NCI-H146 (cell line): ENCODE results near the gene EFHC2.

Experiments used
- DNase-seq: peaks from one replicate; lab custom pipeline; 2025; lab: John Stamatoyannopoulos, UW

The EFHC2 gene

DNA sequence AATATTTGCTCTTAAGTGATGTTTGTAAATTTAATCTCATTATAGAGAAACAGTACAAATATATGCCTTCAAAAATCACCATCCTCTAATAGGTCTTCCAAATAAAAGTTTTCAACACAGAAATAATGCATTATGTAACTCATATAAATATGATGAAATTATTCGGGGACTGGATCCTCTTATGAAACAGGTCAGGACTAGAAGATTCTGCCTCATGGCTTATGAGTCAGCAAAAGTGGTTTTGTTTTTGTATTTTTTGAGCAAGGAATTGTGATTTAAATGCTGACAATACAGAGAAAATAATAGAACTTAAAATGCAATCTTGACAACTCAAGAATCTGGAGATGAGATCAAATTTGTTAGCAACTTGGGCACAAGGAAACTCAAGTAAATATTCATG, 190.6 kb downstream of the EFHC2 start:
- DNase-seq = no peak

DNA sequence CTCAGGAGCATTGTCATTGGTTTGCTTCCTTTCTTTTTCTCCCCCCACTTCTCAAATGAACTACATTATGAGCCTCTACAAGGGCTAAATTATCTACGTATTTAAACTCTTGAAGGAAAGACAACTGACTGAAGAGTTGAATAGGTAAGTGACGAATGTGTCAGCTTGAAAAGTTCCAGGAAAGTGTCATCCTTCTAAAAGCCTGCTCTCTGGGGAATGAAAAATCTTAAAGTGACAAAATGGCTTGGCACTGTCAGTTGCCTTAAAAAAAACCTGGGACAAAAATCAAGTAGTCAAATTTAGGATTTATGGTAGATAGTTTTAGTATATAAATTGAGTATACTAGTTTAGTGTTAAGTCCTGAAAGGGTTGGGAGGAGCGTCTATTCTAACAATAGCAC, 196.3 kb downstream of the EFHC2 start:
- DNase-seq = no peak

DNA sequence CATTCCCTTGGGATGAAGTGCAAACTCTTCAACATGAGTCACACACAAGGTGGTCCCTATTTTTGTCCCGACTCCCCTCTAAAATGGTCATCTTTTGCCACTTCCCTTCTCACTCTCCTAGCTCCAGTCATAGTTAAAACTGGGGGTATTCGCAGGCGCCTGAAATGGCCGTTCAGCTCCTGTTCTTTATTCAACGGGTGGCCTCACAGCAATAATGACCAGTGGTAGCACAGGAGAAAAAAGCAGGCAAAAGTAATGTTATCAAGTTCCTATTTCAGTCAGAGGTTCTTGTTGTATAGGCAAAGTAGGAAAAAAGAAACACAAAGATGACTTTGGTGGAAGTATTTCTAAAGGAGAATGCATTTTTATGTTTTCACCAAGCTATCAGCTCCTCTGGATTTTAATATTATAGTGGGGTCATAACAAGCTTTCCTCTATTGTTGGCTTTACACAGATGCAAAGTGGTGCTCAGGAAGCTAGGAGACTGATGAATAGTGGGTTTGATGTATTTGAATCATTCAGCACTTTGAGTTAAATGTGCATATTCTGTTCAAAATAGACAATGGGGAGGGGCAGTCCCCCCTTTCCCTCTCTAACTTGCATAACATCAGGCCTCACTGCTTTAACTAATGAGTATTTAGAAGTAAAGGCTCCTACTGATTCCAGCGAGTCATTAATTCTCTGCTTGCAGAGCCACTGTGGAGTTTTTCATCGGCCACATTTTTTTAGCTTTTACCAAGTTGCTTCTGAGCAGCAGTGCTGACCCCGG, 199.1 kb downstream of the EFHC2 start:
- no peak for DNase-seq

DNA sequence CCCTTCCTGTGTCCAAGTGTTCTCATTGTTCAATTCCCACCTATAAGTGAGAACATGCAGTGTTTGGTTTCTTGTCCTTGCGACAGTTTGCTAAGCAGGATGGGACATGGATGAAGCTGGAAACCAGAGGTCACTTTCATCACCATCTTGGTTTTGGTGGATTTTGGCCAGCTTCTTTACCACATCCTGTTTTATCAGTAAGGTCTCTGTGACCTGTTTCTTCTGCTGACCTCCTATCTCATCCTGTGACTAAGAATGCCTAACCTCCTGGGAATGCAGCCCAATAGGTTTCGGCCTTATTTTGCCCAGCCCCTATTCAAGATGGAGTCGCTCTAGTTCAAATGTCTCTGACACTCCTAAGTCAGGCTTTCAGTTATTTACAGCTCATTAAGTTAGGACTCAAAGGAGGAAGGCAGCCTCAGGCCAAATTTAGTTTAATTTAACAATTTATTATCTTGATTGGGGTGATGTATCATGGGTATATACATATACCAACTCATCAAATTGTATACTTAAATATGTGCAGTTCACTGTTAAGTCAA, 200.3 kb downstream of the EFHC2 start:
- DNase-seq = no peak

DNA sequence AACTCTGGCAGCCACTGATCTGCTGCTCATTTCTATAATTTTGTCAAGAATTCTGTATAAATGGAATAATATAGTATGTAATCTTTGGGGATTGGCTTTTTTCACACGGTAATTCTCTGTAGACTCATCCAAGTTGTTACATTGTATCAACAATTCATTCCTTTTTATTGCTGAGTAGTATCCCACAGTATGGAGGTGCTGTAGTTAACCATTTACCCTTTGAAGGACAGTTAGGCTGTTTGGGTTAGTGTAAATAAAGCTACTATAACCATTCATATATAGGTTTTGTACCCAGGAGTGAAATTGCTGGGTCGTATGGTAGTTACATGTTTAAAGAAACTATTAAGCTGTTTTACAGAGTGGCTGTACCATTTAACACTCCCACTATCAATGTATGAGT, 213.3 kb downstream of the EFHC2 start:
- no peak for DNase-seq

DNA sequence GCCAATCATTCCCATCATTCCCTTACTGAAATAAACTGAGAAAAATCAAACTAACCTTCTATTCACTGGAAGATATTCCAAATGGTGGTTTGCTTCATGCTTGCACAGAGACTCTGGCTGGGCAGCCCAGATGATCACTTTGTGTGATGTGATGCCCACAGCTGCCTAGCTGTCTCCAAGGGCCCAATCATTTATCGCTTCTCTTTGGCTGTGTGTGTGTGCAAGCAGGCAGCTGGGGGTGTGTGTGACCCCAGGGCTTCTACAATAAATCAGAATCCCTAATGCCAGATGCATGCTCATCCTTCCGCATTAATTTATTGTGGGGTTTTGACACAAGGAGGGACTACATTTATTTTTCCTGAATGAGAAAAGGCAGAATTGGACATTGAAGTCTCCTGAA, 230.1 kb downstream of the EFHC2 start:
- DNase-seq = no peak

DNA sequence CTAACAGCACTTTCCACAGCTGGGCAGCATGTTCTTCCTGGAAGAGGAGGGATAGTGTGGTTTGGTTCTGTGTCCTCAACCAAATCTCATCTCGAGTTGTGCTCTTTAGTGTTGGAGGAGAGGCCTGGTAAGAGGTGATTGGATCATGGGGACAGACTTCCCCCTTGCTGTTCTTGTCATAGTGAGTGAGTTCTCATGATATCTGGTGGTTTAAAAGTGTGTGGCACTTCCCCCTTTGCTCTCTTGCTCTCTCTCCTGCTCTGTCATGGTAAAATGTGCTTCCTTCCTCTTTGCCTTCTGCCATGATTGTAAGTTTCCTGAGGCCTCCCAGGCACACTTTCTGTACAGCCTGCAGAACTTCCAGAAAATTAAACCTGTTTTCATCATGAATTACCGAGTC, 236.6 kb downstream of the EFHC2 start:
- no peak for DNase-seq

DNA sequence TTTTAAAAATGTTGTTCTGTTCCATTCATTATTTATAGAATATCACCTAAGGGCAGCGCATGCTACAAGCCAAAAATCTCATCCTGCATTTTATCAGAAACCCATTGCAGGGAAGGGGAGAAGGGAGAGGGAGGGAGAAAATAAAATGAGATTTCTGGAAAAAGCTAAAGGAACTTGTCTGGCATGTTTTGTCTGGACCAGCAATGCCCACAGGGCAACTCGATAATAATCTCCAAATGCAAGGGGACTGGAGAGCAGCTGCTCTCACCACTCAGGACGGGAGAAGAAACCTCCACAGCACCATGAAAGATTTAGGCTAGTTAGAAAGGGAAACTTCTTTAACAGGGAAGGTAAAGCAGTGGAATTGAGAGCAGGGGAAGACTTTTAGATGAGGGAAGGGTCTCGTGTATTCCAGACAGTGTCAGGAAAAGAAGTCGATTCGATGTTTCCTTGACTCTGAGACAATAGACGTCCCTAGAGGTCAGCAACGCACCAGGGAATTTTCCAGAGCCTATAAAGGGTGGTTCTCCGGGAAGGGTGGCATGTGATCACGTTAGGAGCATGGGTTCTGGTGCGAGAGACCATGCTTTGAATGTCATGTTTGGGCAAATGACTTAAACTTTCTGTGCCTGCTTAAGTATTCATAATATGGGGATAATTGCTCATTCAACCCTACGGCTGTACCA, 238.1 kb downstream of the EFHC2 start:
- DNase-seq = no peak

DNA sequence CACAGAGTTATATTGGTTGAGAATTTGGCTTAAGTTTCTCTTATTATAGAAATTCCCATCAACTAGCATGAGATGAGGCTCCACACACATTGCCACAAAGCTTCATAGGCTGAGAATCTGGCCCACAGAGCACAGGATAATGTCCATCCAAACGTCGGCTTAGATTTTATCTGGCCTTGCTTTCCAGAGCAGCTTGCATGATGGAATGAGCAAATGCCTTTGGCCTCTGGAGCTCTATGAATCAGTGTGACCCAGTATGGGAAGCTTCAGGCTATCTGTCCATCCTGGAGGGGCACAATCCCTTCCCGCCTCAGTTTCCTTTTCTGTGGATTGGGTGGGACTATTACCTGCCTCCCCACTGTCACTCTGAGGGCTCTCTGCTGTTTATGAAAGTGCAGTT, 238.8 kb downstream of the EFHC2 start:
- DNase-seq = no peak

DNA sequence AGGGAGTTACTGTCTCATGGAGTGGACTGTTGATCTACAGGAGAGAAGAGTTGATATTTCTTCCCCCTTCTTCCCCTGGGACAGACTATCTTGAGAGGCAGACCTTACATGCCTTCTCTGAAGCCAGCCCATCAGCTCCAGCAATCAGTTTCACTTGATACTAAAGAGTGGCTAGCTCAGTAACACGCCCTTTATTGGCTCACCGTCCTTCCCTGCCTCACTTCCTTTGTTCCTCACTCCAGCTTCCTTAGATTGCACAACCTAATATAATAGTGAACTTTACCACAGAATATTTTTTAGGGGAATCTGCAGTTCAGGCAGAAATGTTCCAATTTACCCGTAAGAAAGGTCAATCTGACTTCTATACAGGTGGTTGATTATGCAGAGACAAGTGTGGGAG, 242.2 kb downstream of the EFHC2 start:
- DNase-seq = no peak

DNA sequence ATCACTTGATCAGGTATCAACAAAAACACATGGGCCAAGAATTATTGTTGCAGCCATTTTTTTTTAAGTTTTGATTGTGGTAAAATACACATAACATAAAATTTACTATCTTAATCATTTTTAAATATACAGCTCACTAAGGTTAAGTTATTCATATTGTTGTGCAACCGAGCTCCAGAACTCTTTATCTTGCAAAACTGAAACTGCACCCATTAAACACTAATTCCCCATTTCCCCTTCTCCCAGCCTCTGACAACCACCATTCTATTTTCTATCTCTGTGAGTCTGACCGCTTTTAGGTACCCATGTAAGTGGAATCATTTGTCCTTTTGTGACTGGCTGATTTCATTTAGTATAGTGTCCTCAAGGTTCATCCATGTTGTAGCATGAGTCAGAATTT, 244.1 kb downstream of the EFHC2 start:
- no peak for DNase-seq
